ENCODE data around the gene KRT23. TPM values are rescaled to one million over a fixed set of nuclear protein-coding genes. Genes with fewer than 3 reads are reported as not detected.

Gene KRT23
- total RNA-seq, 5 donors from 2014 or later (not counting 1 experiment from before 2014, with no cell fraction given) = not detected

DNA sequence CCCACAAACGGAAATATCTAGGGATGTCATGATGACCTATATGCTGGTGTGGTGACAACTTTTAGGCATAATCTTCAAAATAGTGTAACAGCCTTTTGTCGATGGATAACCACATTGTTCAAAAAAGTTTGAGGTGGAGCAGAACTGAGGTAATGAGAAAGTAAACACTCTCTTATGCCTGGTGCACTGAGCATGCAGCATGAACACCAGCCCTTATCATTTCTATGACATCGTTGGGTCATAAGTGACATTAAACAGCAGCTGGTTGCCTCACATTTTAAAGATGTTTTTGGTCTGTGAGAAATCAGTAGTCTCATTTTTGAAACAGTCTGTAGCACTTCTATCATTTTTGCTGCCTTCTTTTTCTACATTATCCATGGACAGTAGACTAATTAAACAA, 1.8 kb downstream of the KRT23 start:
- no peak for ATAC-seq (replicated peaks in 1 of 4)

DNA sequence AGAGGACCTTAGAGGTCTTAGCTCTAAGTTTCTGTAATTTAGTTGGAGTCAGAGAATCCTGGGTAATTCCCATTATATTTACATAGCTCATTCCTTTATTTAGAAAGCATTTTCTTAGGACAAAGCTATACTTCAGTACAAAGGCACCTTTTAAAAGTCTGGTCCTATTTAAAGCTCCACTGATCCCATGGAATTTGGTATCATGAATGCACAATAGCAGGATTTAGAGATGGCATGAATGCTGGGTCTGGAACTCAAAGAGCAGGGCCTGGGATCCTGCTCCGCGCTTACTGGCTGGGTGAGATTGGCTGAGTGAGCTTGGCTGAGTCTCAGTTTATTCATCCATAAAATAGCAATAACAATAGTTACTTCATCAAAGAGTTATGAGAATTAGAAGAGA, 4.8 kb downstream of the KRT23 start:
- Histone ChIP-seq H3K4me1 (ENCODE audit: control insufficient read depth in 1 of 2, extremely low read depth in 1 of 2, insufficient read depth in 2 of 2, low read length in 2 of 2) (peaks cover 0 to 2% of the 10 kb centered on the region in 2 experiments), H3K36me3 (ENCODE audit: control insufficient read depth in 2 of 2, extremely low read depth in 1 of 2, insufficient read depth in 1 of 2, low read length in 1 of 2) (no peaks in the 10 kb centered on the region), H3K27ac (ENCODE audit: low read length) (no peak overlapping the region), H3K4me3 (ENCODE audit: control insufficient read depth in 1 of 2, extremely low read depth in 1 of 2, low read length in 1 of 2) (no peak overlapping the region), H3K9me3 (no peaks in the 10 kb centered on the region), H3K27me3 (replicated peaks in 1 of 2; ENCODE audit: control insufficient read depth in 2 of 2, extremely low read depth in 1 of 2, insufficient read depth in 2 of 2, low read length in 1 of 2) (peaks cover 2 to 12% of the 10 kb centered on the region in 2 experiments)
- Mint-ChIP-seq H3K4me1 (no peaks in the 10 kb centered on the region), H3K27ac (no peak overlapping the region), H3K36me3 (no peaks in the 10 kb centered on the region), H3K27me3 (peaks cover 26 to 40% of the 10 kb centered on the region in 2 donors), H3K4me3 (no peak overlapping the region), H3K9me3 (no peaks in the 10 kb centered on the region)
- ATAC-seq (replicated peaks in 1 of 4) (no peak), DNase-seq (no peak)
- POLR2A ChIA-PET = interaction anchor here in 1 of 2 donors (1.0 kb wide), 1 partner anchor 17 kb away, joined by 5 read pairs; no protein-coding TSS in a partner anchor
- no CpG with 5 or more reads among the region's 2 CpGs for WGBS (ENCODE audit: insufficient coverage)
- CTCF ChIA-PET = no interaction called here

More for the DNA sequence above, 1.8 kb downstream of the KRT23 start:
- DNase-seq = no peak
- H3K4me3 Mint-ChIP-seq = no peak overlapping the region
- ChIA-PET POLR2A (no interaction called here), CTCF (no interaction called here)
- Histone ChIP-seq H3K27me3 (replicated peaks in 1 of 2; ENCODE audit: control insufficient read depth in 2 of 2, extremely low read depth in 1 of 2, insufficient read depth in 2 of 2, low read length in 1 of 2) (peaks cover 2 to 9% of the 10 kb centered on the region in 2 experiments), H3K9me3 (no peaks in the 10 kb centered on the region), H3K27ac (ENCODE audit: low read length) (no peak overlapping the region), H3K36me3 (ENCODE audit: control insufficient read depth in 2 of 2, extremely low read depth in 1 of 2, insufficient read depth in 1 of 2, low read length in 1 of 2) (no peaks in the 10 kb centered on the region), H3K4me1 (ENCODE audit: control insufficient read depth in 1 of 2, extremely low read depth in 1 of 2, insufficient read depth in 2 of 2, low read length in 2 of 2) (peaks cover 0 to 2% of the 10 kb centered on the region in 2 experiments), H3K4me3 (ENCODE audit: control insufficient read depth in 1 of 2, extremely low read depth in 1 of 2, low read length in 1 of 2) (no peak overlapping the region)
- H3K36me3 Mint-ChIP-seq = no peaks in the 10 kb centered on the region
- H3K27me3 Mint-ChIP-seq = peaks cover 29 to 35% of the 10 kb centered on the region in 2 donors
- WGBS (ENCODE audit: insufficient coverage) = 100% methylated on average over 2 of the region's 3 CpGs
- no peaks in the 10 kb centered on the region for H3K4me1 Mint-ChIP-seq
- H3K27ac Mint-ChIP-seq = no peak overlapping the region
- no peaks in the 10 kb centered on the region for H3K9me3 Mint-ChIP-seq

DNA sequence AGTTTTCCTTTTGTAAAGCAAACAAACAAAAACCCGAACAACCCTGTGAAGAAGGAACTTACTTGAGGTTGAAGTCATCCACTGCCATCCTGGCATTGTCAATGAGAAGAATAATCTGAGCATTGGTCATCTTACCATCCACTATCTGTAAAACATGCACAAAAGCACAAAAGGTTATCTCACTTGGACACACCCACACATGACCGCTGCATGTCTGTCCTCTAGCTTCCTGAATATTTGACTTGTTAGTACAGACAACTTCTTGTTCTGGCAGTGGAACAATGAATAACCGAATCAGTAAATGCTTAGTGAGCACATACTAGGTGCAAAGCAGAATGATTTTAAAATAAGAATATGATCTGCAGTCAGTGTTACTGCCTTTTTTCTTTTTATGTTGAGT, 6.1 kb downstream of the KRT23 start:
- ATAC-seq (replicated peaks in 1 of 4) = no peak
- no peak overlapping the region for H3K27ac Mint-ChIP-seq
- no peak for DNase-seq
- Histone ChIP-seq H3K4me3 (ENCODE audit: control insufficient read depth in 1 of 2, extremely low read depth in 1 of 2, low read length in 1 of 2) (no peak overlapping the region), H3K27ac (ENCODE audit: low read length) (no peak overlapping the region), H3K9me3 (no peaks in the 10 kb centered on the region), H3K36me3 (ENCODE audit: control insufficient read depth in 2 of 2, extremely low read depth in 1 of 2, insufficient read depth in 1 of 2, low read length in 1 of 2) (no peaks in the 10 kb centered on the region), H3K4me1 (ENCODE audit: control insufficient read depth in 1 of 2, extremely low read depth in 1 of 2, insufficient read depth in 2 of 2, low read length in 2 of 2) (peaks cover 0 to 2% of the 10 kb centered on the region in 2 experiments), H3K27me3 (replicated peaks in 1 of 2; ENCODE audit: control insufficient read depth in 2 of 2, extremely low read depth in 1 of 2, insufficient read depth in 2 of 2, low read length in 1 of 2) (peaks cover 2 to 11% of the 10 kb centered on the region in 2 experiments)
- ChIA-PET CTCF (no interaction called here), POLR2A (interaction anchor here in 1 of 2 donors (1.0 kb wide), 1 partner anchor 19 kb away, joined by 5 read pairs; no protein-coding TSS in a partner anchor)
- peaks cover 30 to 45% of the 10 kb centered on the region in 2 donors for H3K27me3 Mint-ChIP-seq
- no peaks in the 10 kb centered on the region for H3K4me1 Mint-ChIP-seq
- no peaks in the 10 kb centered on the region for H3K9me3 Mint-ChIP-seq
- no peak overlapping the region for H3K4me3 Mint-ChIP-seq
- WGBS (ENCODE audit: insufficient coverage) = 78% methylated on average over 3 of the region's 3 CpGs
- H3K36me3 Mint-ChIP-seq = no peaks in the 10 kb centered on the region

DNA sequence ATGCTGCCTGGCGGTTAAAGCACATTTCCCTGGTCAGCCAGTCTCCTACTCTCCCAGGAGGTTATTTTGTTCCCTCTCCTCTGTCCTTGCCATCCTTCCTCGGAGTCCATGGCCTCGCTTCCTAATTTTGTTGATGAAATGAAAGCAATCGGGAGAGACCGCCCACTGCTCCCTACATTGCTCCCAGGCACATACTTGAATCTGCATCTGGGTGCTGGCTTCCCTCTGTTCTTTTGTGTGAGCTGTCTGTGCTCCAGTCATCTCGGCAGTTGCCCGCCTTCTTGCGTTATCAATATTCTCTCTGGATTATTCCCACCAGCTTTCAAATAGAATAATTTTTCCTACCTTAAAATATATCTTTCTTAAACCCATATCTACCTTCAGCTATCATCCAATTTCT, 11.1 kb downstream of the KRT23 start:
- Histone ChIP-seq H3K27ac (ENCODE audit: low read length) (no peak overlapping the region), H3K36me3 (ENCODE audit: control insufficient read depth in 2 of 2, extremely low read depth in 1 of 2, insufficient read depth in 1 of 2, low read length in 1 of 2) (no peaks in the 10 kb centered on the region), H3K27me3 (replicated peaks in 1 of 2; ENCODE audit: control insufficient read depth in 2 of 2, extremely low read depth in 1 of 2, insufficient read depth in 2 of 2, low read length in 1 of 2) (peaks cover 0 to 10% of the 10 kb centered on the region in 2 experiments), H3K4me3 (ENCODE audit: control insufficient read depth in 1 of 2, extremely low read depth in 1 of 2, low read length in 1 of 2) (no peak overlapping the region), H3K4me1 (ENCODE audit: control insufficient read depth in 1 of 2, extremely low read depth in 1 of 2, insufficient read depth in 2 of 2, low read length in 2 of 2) (no peaks in the 10 kb centered on the region), H3K9me3 (no peaks in the 10 kb centered on the region)
- Mint-ChIP-seq H3K4me1 (peaks cover 2 to 8% (median 4%) of the 10 kb centered on the region in 3 donors), H3K9me3 (no peaks in the 10 kb centered on the region), H3K27me3 (peaks cover 18 to 32% of the 10 kb centered on the region in 2 donors), H3K27ac (no peak overlapping the region), H3K36me3 (no peaks in the 10 kb centered on the region), H3K4me3 (no peak overlapping the region)
- ChIA-PET POLR2A (no interaction called here), CTCF (no interaction called here)
- ATAC-seq (replicated peaks in 1 of 4) (no peak), DNase-seq (no peak)
- 87% methylated on average over 5 of the region's 8 CpGs for WGBS (ENCODE audit: insufficient coverage)

DNA sequence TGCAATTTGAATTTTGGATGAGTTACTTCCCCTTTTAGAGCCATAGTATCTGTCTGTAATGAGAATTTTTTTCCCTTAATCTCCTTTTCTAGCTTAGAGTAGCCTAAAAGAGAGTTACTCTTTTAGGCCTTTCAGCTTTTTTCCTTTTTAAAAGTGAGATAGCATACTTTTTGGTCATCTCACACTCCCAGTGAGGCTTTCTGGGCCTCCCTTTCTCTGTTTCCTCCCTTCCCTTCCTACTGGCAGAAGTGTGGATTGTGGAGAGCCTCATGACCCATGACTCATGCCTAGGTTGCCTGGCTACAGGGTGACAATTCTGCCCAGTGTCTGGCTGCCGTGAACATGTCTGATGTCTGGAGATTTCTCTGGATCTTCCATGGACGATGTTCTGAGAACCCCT, 15.2 kb downstream of the KRT23 start:
- Mint-ChIP-seq H3K4me1 (peaks cover 7 to 12% (median 9%) of the 10 kb centered on the region in 3 donors), H3K36me3 (no peaks in the 10 kb centered on the region), H3K9me3 (no peaks in the 10 kb centered on the region), H3K27me3 (peaks cover 17 to 22% of the 10 kb centered on the region in 2 donors), H3K4me3 (no peak overlapping the region), H3K27ac (no peak overlapping the region)
- ATAC-seq (replicated peaks in 1 of 4) (no peak), DNase-seq (no peak)
- POLR2A ChIA-PET = interaction anchor here in 1 of 2 donors (0.5 kb wide), 1 partner anchor 24 kb away, joined by 6 read pairs; no protein-coding TSS in a partner anchor
- no peaks in the 10 kb centered on the region for H3K9me3 ChIP-seq
- WGBS (ENCODE audit: insufficient coverage) = 80% methylated on average over 2 of the region's 2 CpGs
- no peak overlapping the region for H3K4me3 ChIP-seq (ENCODE audit: control insufficient read depth in 1 of 2, extremely low read depth in 1 of 2, low read length in 1 of 2)
- H3K27me3 ChIP-seq (replicated peaks in 1 of 2; ENCODE audit: control insufficient read depth in 2 of 2, extremely low read depth in 1 of 2, insufficient read depth in 2 of 2, low read length in 1 of 2) = peaks cover 2 to 11% of the 10 kb centered on the region in 2 experiments
- CTCF ChIA-PET = no interaction called here
- H3K27ac ChIP-seq (ENCODE audit: low read length) = no peak overlapping the region
- no peaks in the 10 kb centered on the region for H3K4me1 ChIP-seq (ENCODE audit: control insufficient read depth in 1 of 2, extremely low read depth in 1 of 2, insufficient read depth in 2 of 2, low read length in 2 of 2)
- H3K36me3 ChIP-seq (ENCODE audit: control insufficient read depth in 2 of 2, extremely low read depth in 1 of 2, insufficient read depth in 1 of 2, low read length in 1 of 2) = no peaks in the 10 kb centered on the region

DNA sequence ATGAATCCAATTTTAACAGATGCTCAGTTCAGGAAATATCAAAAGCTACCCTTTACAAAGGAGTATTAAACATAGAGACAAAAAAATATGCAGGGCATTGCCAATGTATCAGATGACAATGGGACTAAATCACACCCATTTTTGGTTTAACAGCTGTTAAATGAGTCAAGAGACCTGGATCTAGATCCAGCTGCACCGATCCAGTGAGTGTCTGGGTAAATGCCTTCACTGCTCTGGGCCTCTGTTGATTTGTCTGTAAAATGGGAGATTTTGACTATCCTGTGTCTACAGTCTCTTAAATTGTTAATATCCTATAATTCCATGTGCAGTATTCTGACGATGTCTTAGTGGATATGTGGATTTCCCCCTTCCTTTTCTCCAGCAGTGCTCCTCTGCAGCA, 16.4 kb downstream of the KRT23 start:
- no CpG with 5 or more reads among the region's 2 CpGs for WGBS (ENCODE audit: insufficient coverage)
- no peaks in the 10 kb centered on the region for H3K9me3 Mint-ChIP-seq
- peaks cover 2 to 8% of the 10 kb centered on the region in 2 experiments for H3K27me3 ChIP-seq (replicated peaks in 1 of 2; ENCODE audit: control insufficient read depth in 2 of 2, extremely low read depth in 1 of 2, insufficient read depth in 2 of 2, low read length in 1 of 2)
- no peak overlapping the region for H3K4me3 Mint-ChIP-seq
- no peaks in the 10 kb centered on the region for H3K4me1 ChIP-seq (ENCODE audit: control insufficient read depth in 1 of 2, extremely low read depth in 1 of 2, insufficient read depth in 2 of 2, low read length in 2 of 2)
- no peak overlapping the region for H3K27ac ChIP-seq (ENCODE audit: low read length)
- H3K9me3 ChIP-seq = no peaks in the 10 kb centered on the region
- no peak overlapping the region for H3K27ac Mint-ChIP-seq
- peaks cover 6 to 11% of the 10 kb centered on the region in 2 donors for H3K27me3 Mint-ChIP-seq
- H3K36me3 ChIP-seq (ENCODE audit: control insufficient read depth in 2 of 2, extremely low read depth in 1 of 2, insufficient read depth in 1 of 2, low read length in 1 of 2) = no peaks in the 10 kb centered on the region
- ChIA-PET CTCF (interaction anchor here in 1 of 2 donors (0.7 kb wide), 1 partner anchor 646 kb away, joined by 3 read pairs; no protein-coding TSS in a partner anchor), POLR2A (interaction anchor here in 1 of 2 donors (0.6 to 0.7 kb wide), 2 partner anchors 624 to 728 kb away, joined by 6 to 8 read pairs; no protein-coding TSS in a partner anchor)
- H3K36me3 Mint-ChIP-seq = no peaks in the 10 kb centered on the region
- H3K4me1 Mint-ChIP-seq = peaks cover 7 to 12% (median 9%) of the 10 kb centered on the region in 3 donors
- no peak overlapping the region for H3K4me3 ChIP-seq (ENCODE audit: control insufficient read depth in 1 of 2, extremely low read depth in 1 of 2, low read length in 1 of 2)
- ATAC-seq (replicated peaks in 1 of 4) (no peak), DNase-seq (no peak)
